Smooth muscle cell (in vitro differentiated cells): ENCODE results near the gene TRDMT1. TPM values are rescaled to one million over a fixed set of nuclear protein-coding genes. Genes with fewer than 3 reads are reported as not detected.

Experiments used
- DNase-seq: peaks from one replicate; lab custom pipeline; 2025; ENCODE audit not compliant: unreplicated experiment; lab: John Stamatoyannopoulos, UW
- H2AFZ ChIP-seq: fragments of 200-600 bp; sonication (generic); 2 replicates; pipeline ENCODE4 v1.6.0; 2016; ENCODE audit warnings: antibody characterized with exemption, low read depth, mild to moderate bottlenecking
- H3F3A ChIP-seq: fragments of 200-600 bp; sonication (generic); 2 replicates; pipeline ENCODE4 v1.6.0; 2017; ENCODE audit warnings: antibody characterized with exemption, low read depth
- H3K27ac ChIP-seq: fragments of 200-600 bp; sonication (generic); 2 replicates; pipeline ENCODE4 v1.5.1; 2016; ENCODE audit warnings: low read depth, mild to moderate bottlenecking
- H3K27me3 ChIP-seq: fragments of 200-600 bp; sonication (generic); 2 replicates; pipeline ENCODE4 v1.6.1; 2016; ENCODE audit warnings: low read depth, mild to moderate bottlenecking
- H3K36me3 ChIP-seq: fragments of 200-600 bp; sonication (generic); 2 replicates; pipeline ENCODE4 v1.5.1; 2016; ENCODE audit warnings: low read depth
- H3K4me1 ChIP-seq: fragments of 200-600 bp; sonication (generic); 2 replicates; pipeline ENCODE4 v1.5.1; 2016; ENCODE audit warnings: low read depth
- H3K4me2 ChIP-seq: fragments of 200-600 bp; sonication (generic); 2 replicates; pipeline ENCODE4 v1.6.0; 2016; ENCODE audit warnings: mild to moderate bottlenecking
- H3K4me3 ChIP-seq: fragments of 200-600 bp; sonication (generic); 2 replicates; pipeline ENCODE4 v1.5.1; 2016; ENCODE audit warnings: mild to moderate bottlenecking
- H3K79me2 ChIP-seq: fragments of 200-600 bp; sonication (generic); 2 replicates; pipeline ENCODE4 v1.6.0; 2016; ENCODE audit warnings: low read depth, mild to moderate bottlenecking
- H3K9ac ChIP-seq: fragments of 200-600 bp; sonication (generic); 2 replicates; pipeline ENCODE4 v1.6.0; 2016; ENCODE audit warnings: low read depth
- H3K9me3 ChIP-seq: fragments of 200-600 bp; sonication (generic); replicated peaks from 2 replicates; pipeline ENCODE4 v1.5.1; 2016; ENCODE audit warnings: low read depth
- H4K20me1 ChIP-seq: fragments of 200-600 bp; sonication (generic); 2 replicates; pipeline ENCODE4 v1.6.0; 2016; ENCODE audit warnings: low read depth
- WGBS: methylation state at CpG from one replicate; pipeline ENCODE4 v1.1.7; 2016; ENCODE audit warnings: low lambda C conversion rate; 5-methylcytosine and 5-hydroxymethylcytosine counted together
- polyA plus RNA-seq: library from polyadenylated mRNA; unstranded; fragments of >200 nt; fragmentation: Nextera tagmentation; extraction: Ambion mirVana; gene quantifications from 2 replicates; pipeline ENCODE4 v1.2.1, GENCODE V29; 2016
- total RNA-seq: library from RNA; depleted of rRNA; stranded (reverse); fragments of >200 nt; gene quantifications from 2 replicates; pipeline ENCODE4 v1.2.3, GENCODE V29; 2014
- TF ChIP-seq, protein P1 (sequence below): fragments of 200-600 bp; sonication (generic); IDR thresholded peaks from 2 replicates; pipeline ENCODE4 v1.5.1; 2017; ENCODE audit warnings: borderline replicate concordance, mild to moderate bottlenecking, antibody characterized with exemption; ENCODE audit not compliant: insufficient read depth, poor library complexity, severe bottlenecking

TRDMT1 gene
- total and polyA plus RNA-seq, 2 experiments from 2014 or later: 2.5 to 7.3 TPM

DNA sequence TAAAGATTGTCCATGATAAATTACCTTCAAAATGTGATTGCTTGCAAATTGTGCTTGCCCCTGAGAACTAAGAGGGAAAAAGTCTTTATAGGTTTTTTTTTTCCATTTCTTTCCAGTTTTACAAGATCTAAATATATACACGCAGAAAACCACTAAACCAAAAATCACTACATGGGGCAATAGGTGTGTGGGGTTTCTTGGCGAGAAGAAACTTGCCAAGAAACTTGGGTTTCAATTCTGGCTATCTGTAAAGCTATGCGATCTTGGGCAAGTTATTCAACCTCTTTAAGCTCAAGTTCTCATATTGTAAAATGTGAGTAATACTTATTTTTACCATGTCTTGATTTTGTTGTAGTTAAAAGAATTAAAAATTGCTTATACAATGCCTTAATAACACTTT lies 88.9 kb downstream of the TRDMT1 start:
- no peaks in the 10 kb centered on the region for H3K36me3 ChIP-seq
- no peaks in the 10 kb centered on the region for H3K79me2 ChIP-seq
- H3K27ac ChIP-seq: no peak overlapping the region
- H3K4me2 ChIP-seq: no peak overlapping the region
- no peaks in the 10 kb centered on the region for H3F3A ChIP-seq
- H3K27me3 ChIP-seq: no peaks in the 10 kb centered on the region
- no peaks in the 10 kb centered on the region for H3K9me3 ChIP-seq
- no peak for DNase-seq
- no peaks in the 10 kb centered on the region for H3K4me1 ChIP-seq
- H4K20me1 ChIP-seq: no peaks in the 10 kb centered on the region
- TF ChIP-seq, protein P1, sequence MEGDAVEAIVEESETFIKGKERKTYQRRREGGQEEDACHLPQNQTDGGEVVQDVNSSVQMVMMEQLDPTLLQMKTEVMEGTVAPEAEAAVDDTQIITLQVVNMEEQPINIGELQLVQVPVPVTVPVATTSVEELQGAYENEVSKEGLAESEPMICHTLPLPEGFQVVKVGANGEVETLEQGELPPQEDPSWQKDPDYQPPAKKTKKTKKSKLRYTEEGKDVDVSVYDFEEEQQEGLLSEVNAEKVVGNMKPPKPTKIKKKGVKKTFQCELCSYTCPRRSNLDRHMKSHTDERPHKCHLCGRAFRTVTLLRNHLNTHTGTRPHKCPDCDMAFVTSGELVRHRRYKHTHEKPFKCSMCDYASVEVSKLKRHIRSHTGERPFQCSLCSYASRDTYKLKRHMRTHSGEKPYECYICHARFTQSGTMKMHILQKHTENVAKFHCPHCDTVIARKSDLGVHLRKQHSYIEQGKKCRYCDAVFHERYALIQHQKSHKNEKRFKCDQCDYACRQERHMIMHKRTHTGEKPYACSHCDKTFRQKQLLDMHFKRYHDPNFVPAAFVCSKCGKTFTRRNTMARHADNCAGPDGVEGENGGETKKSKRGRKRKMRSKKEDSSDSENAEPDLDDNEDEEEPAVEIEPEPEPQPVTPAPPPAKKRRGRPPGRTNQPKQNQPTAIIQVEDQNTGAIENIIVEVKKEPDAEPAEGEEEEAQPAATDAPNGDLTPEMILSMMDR: no peak
- H2AFZ ChIP-seq: no peak overlapping the region
- no peak overlapping the region for H3K9ac ChIP-seq
- H3K4me3 ChIP-seq: no peak overlapping the region
- 56% methylated on average over 3 of the region's 3 CpGs for WGBS

DNA sequence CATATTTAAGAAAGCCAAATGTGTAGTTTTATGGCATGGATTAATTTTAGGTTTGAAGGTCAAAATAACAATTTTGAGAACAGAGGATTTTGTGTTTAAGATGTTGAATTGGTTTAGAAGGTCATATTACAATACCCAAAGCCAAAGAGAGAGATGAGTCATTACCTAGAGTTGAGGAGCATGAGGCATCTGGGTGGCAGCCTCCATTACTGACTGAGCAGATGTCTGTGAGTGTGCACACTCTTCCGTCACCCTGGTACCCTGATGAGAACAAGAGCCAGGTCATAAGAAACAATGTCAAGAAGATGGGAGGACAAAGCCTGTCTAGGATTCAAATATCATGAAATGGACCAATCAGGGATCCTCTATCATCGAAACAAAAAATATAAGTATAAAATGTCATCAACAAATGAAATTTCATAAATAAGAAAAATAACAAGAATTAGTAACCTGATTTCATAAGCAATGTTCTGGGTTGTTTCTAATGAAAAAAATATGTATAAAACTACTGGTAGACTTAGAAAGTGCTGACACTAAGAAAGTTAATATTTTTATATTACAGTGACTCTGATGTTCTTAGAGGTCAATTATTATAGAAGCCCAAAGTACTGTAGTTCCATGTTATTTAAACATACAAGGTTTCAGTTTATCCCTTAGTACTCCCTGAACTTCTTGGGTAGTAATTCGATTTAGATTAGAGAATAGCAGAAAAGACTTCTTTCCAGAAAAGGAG lies 91.8 kb downstream of the TRDMT1 start:
- H3K4me3 ChIP-seq: no peak overlapping the region
- H3K4me2 ChIP-seq: no peak overlapping the region
- DNase-seq: no peak
- TF ChIP-seq, protein P1: no peak
- no peaks in the 10 kb centered on the region for H3K36me3 ChIP-seq
- no peaks in the 10 kb centered on the region for H3K79me2 ChIP-seq
- no peaks in the 10 kb centered on the region for H3K4me1 ChIP-seq
- no peak overlapping the region for H3K9ac ChIP-seq
- no peaks in the 10 kb centered on the region for H3K27me3 ChIP-seq
- H3K27ac ChIP-seq: no peak overlapping the region
- no peaks in the 10 kb centered on the region for H4K20me1 ChIP-seq
- no peaks in the 10 kb centered on the region for H3K9me3 ChIP-seq
- 80% methylated on average over 3 of the region's 3 CpGs for WGBS
- no peaks in the 10 kb centered on the region for H3F3A ChIP-seq
- no peak overlapping the region for H2AFZ ChIP-seq

DNA sequence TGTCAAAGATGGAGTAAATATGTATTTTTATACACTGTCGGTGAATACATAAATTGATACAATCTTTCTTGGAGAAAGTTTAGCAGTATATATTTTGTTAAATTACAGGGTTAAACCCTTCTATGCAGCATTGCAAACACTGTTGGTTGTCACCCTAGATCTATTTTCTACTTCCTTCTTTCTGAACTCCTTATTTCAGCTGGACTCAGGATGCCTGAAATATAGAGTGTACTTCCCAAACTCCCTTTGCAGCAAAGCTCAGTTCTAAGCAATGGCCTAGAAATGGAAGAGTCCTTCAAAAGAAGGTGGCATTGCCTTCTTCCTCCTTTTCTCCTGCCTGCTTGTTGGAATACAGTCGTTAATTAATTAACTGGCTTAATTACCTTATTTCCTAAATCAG lies 92.4 kb downstream of the TRDMT1 start:
- Histone ChIP-seq H2AFZ (no peak overlapping the region), H3K9ac (no peak overlapping the region), H3K79me2 (no peaks in the 10 kb centered on the region), H3K4me3 (no peak overlapping the region), H3K4me2 (no peak overlapping the region), H3K4me1 (no peaks in the 10 kb centered on the region), H3K9me3 (no peaks in the 10 kb centered on the region), H3K27ac (no peak overlapping the region), H3K27me3 (no peaks in the 10 kb centered on the region), H3F3A (no peaks in the 10 kb centered on the region), H3K36me3 (no peaks in the 10 kb centered on the region), H4K20me1 (no peaks in the 10 kb centered on the region)
- TF ChIP-seq, protein P1: no peak
- 98% methylated on average over 2 of the region's 2 CpGs for WGBS
- DNase-seq: no peak

DNA sequence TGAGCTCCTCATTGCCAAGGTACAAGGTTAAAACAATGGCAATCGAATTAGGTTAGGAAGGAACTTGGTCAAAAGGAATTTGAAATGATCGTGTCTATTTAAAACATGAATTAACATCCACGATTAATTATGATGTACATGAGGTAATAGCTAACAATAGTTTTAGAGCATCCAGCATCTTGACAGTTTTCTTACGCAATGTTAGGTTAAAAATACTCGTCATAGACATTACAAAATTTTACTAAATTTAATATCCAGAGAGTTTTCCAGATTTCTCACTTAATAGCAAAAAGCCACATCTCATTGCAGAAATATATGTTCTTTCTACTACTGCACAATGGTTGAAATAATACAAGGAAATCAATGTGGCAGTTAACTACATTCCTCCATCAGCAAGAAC lies 94.5 kb downstream of the TRDMT1 start:
- Histone ChIP-seq H3K27ac (no peak overlapping the region), H3K4me1 (no peaks in the 10 kb centered on the region), H3F3A (no peaks in the 10 kb centered on the region), H4K20me1 (no peaks in the 10 kb centered on the region), H2AFZ (no peak overlapping the region), H3K4me3 (no peak overlapping the region), H3K4me2 (no peak overlapping the region), H3K27me3 (no peaks in the 10 kb centered on the region), H3K9me3 (no peaks in the 10 kb centered on the region), H3K9ac (no peak overlapping the region), H3K79me2 (no peaks in the 10 kb centered on the region), H3K36me3 (no peaks in the 10 kb centered on the region)
- no peak for DNase-seq
- TF ChIP-seq, protein P1: no peak
- 96% methylated on average over 5 of the region's 5 CpGs for WGBS
